Keratinocyte (primary cell): Measurements from ENCODE around the gene CIB1. TPM values are rescaled to one million over a fixed set of nuclear protein-coding genes. Genes with fewer than 3 reads are reported as not detected.
"Not testable (repeated sequence)": the region's sequence is repeated elsewhere in the genome, so short reads cannot be mapped to it uniquely, and the experiment has no call there.

Experiments used
- DNase-seq: peaks from one replicate; pipeline ENCODE4 v3.0.0-alpha.2; 2011; ENCODE audit warnings: low read depth, missing footprints, low spot score
- FAIRE-seq: peaks from 2 replicates; lab custom pipeline; 2011; peaks lifted over from hg19 to GRCh38; lab: Jason Lieb, UNC
- H2AFZ ChIP-seq: 2 replicates; pipeline ENCODE4 v1.6.0; 2012; ENCODE audit warnings: low read length, control low read depth, inconsistent platforms; ENCODE audit not compliant: control insufficient read depth
- H3K27ac ChIP-seq: 2 replicates; pipeline ENCODE4 v1.5.1; 2011; ENCODE audit warnings: low read length; ENCODE audit not compliant: control insufficient read depth, insufficient read depth
- H3K27me3 ChIP-seq: 3 replicates; pipeline ENCODE4 v1.6.0; 2011; ENCODE audit warnings: low read length; ENCODE audit not compliant: control insufficient read depth, insufficient read depth; ENCODE audit errors: extremely low read depth
- H3K36me3 ChIP-seq, 2 experiments: 2 replicates in 1 of 2; 3 replicates in 1 of 2; pipeline ENCODE4 v1.5.1; 2011; ENCODE audit warnings: low read length in 2 of 2, mild to moderate bottlenecking in 1 of 2; ENCODE audit not compliant: control insufficient read depth in 2 of 2, insufficient read depth in 2 of 2; ENCODE audit errors: extremely low read depth in 1 of 2
- H3K4me1 ChIP-seq: 3 replicates; pipeline ENCODE4 v1.5.1; 2011; ENCODE audit warnings: low read length; ENCODE audit not compliant: control insufficient read depth, insufficient read depth; ENCODE audit errors: extremely low read depth
- H3K4me2 ChIP-seq: 3 replicates; pipeline ENCODE4 v1.6.0; 2011; ENCODE audit warnings: low read depth, low read length; ENCODE audit not compliant: control insufficient read depth, insufficient read depth; ENCODE audit errors: extremely low read depth
- H3K4me3 ChIP-seq, 3 experiments: fragments of 200-600 bp in 1 of 3; sonication (generic) in 1 of 3; 2 replicates in 2 of 3; 3 replicates in 1 of 3; pipeline ENCODE4 v1.5.1; 2011 to 2016; ENCODE audit warnings: low read length in 3 of 3, mild to moderate bottlenecking in 3 of 3, control low read depth in 2 of 3, inconsistent platforms in 1 of 3, low read depth in 1 of 3, mixed read lengths in 1 of 3, mixed run types in 1 of 3, moderate library complexity in 1 of 3; ENCODE audit not compliant: control insufficient read depth in 2 of 3, insufficient read depth in 2 of 3; ENCODE audit errors: extremely low read depth in 1 of 3
- H3K79me2 ChIP-seq: 2 replicates; pipeline ENCODE4 v1.6.0; 2012; ENCODE audit warnings: low read length; ENCODE audit not compliant: control insufficient read depth, insufficient read depth
- H3K9ac ChIP-seq: 3 replicates; pipeline ENCODE4 v1.6.0; 2011; ENCODE audit warnings: low read length; ENCODE audit not compliant: control insufficient read depth, insufficient read depth; ENCODE audit errors: extremely low read depth
- H3K9me1 ChIP-seq: 3 replicates; pipeline ENCODE4 v1.6.0; 2011; ENCODE audit warnings: low read length; ENCODE audit not compliant: control insufficient read depth, insufficient read depth; ENCODE audit errors: extremely low read depth
- H3K9me3 ChIP-seq: 2 replicates; pipeline ENCODE4 v1.5.1; 2012; ENCODE audit warnings: low read depth, low read length; ENCODE audit not compliant: control insufficient read depth
- H4K20me1 ChIP-seq: 3 replicates; pipeline ENCODE4 v1.6.0; 2011; ENCODE audit warnings: low read length; ENCODE audit not compliant: control insufficient read depth, insufficient read depth; ENCODE audit errors: extremely low read depth
- EZH2 ChIP-seq: IDR thresholded peaks from one replicate; pipeline ENCODE4 v1.6.1; 2012; ENCODE audit warnings: inconsistent platforms, mild to moderate bottlenecking, low read length, moderate library complexity
- dilution Hi-C: fragments of 300-500 bp; cut with MboI; formaldehyde crosslinking; loops from one replicate; pipeline ENCODE4 v1.7.0; 2020; ENCODE audit warnings: low sequenced_read_pairs; ENCODE audit not compliant: extremely low pct_ligation_motif_present
- polyA plus RNA-seq, 5 experiments: library from polyadenylated mRNA; depleted of rRNA in 3 of 5; stranded (reverse) in 3 of 5; stranded (forward) in 1 of 5; unstranded in 1 of 5; fragments of >200 nt; gene quantifications; 1 replicate in 1 of 5; 2 replicates in 3 of 5; 3 replicates in 1 of 5; pipeline versions ENCODE4 v1.2.1 to v1.2.3, GENCODE V29; 2011 to 2012; ENCODE audit warnings: missing spikeins in 2 of 5, low read depth in 1 of 5, low replicate concordance in 1 of 5
- TF ChIP-seq, protein P1 (sequence below), 3 experiments: IDR thresholded peaks in 1 of 3; conservative IDR thresholded peaks in 1 of 3; optimal IDR thresholded peaks in 1 of 3; 2 replicates in 2 of 3; 3 replicates in 1 of 3; pipeline versions ENCODE3 to v1.5.1; 2011; ENCODE audit warnings: low read length in 3 of 3, mild to moderate bottlenecking in 3 of 3, moderate library complexity in 2 of 3, control low read depth in 1 of 3, inconsistent platforms in 1 of 3; ENCODE audit not compliant: insufficient read depth in 2 of 3; ENCODE audit errors: extremely low read depth in 1 of 3

Gene CIB1
- polyA plus RNA-seq, 1 donor (not counting 4 experiments of a cell fraction or from before 2014, with no cell fraction given): 70.9 TPM

DNA sequence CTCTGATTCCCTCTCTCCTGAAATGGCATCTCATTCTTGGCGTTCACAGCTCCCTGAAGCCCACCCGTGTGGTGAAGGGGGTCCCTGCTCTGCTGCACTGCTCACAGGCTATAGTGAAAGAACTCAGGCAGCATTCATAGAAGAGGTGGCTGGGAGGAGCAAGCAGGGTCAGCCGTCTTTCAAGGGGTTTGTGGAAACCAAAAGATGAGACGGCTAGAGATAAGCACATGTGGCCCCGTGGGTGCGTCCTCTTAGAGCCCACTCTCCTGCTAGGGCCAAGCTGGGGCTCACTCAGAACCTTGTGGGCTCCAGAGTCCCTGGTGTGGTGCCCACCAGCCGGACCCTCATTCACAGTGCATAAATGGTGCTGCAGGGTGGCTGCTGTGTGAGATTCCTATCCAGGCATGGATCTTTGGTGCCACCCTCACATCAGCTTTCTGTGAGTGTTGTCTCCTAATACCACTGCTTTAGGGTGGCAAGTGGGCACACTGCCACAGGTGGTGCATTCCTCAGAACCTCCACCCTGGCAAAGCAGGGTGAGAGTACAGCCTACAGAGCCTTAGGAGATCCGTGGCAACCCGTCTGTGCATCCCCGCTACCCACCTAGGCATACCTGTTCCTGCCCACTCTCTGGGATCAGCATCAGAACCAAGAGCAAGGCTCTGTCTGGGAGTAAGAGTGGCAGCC, 43.8 kb downstream of the CIB1 start:
- Histone ChIP-seq H3K4me1 (peaks cover 60% of the 10 kb centered on the region), H3K4me3 (no peak overlapping the region), H2AFZ (no peak overlapping the region), H3K79me2 (peaks cover 56% of the 10 kb centered on the region), H3K9ac (peak overlapping the region; percentile 67), H3K9me3 (no peaks in the 10 kb centered on the region), H3K9me1 (peaks cover 2% of the 10 kb centered on the region), H3K36me3 (no peaks in the 10 kb centered on the region), H3K27ac (peak overlapping the region; percentile 86), H3K27me3 (no peaks in the 10 kb centered on the region), H4K20me1 (no peaks in the 10 kb centered on the region), H3K4me2 (peak overlapping the region; percentile 81)
- no peak for TF ChIP-seq EZH2
- TF ChIP-seq, protein P1, sequence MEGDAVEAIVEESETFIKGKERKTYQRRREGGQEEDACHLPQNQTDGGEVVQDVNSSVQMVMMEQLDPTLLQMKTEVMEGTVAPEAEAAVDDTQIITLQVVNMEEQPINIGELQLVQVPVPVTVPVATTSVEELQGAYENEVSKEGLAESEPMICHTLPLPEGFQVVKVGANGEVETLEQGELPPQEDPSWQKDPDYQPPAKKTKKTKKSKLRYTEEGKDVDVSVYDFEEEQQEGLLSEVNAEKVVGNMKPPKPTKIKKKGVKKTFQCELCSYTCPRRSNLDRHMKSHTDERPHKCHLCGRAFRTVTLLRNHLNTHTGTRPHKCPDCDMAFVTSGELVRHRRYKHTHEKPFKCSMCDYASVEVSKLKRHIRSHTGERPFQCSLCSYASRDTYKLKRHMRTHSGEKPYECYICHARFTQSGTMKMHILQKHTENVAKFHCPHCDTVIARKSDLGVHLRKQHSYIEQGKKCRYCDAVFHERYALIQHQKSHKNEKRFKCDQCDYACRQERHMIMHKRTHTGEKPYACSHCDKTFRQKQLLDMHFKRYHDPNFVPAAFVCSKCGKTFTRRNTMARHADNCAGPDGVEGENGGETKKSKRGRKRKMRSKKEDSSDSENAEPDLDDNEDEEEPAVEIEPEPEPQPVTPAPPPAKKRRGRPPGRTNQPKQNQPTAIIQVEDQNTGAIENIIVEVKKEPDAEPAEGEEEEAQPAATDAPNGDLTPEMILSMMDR (optimal IDR thresholded peaks at IDR 0.05 in 1 of 3, IDR thresholded peaks at IDR 0.05 in 1 of 3, conservative IDR thresholded peaks at IDR 0.05 in 1 of 3; ENCODE audit: extremely low read depth in 1 of 3, insufficient read depth in 2 of 3, low read length in 3 of 3): no peak
- FAIRE-seq (no peak), DNase-seq (no peak)
- dilution Hi-C loops: no loop called here

DNA sequence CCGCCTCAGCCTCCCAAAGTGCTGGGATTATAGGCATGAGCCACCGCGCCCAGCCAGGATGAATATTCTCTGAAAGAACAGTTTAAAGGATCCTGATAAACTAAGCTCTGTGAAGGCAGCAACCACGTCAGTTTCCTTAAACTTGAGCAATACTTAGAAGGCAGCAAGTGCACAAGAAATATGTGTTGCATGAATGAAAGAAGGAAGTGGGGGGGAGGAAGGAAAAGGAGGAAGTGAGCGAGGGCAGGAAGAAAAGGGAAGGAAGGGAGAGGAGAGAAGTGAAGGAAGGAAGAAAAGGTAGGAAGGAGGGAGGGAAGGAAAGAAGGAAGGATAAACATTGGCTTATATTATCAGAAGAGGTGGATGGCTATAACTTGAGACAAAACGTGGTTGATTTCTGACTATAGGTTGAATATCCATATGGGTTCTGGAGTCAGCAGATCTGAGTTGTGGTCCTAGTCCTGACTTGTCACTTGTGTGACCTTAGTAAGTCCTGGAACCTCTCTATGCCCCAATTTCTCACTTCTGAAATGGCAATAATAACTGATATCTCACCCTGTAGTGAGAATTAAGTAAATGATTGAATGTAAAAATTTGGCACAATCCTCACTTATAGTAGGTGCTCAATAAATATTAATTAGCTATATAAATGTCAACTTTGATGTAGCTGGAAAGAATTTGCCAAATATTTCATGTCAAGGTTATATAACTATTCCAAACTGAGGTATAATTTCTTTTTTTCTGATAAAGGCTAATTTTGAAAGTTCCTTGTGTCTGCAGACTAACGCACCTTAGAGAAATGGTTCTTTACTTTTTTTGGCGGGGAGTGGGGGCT, 44.6 kb downstream of the CIB1 start:
- H3K4me2 ChIP-seq: peak overlapping the region; percentile 81
- TF ChIP-seq EZH2: no peak
- TF ChIP-seq, protein P1 (optimal IDR thresholded peaks at IDR 0.05 in 1 of 3, IDR thresholded peaks at IDR 0.05 in 1 of 3, conservative IDR thresholded peaks at IDR 0.05 in 1 of 3; ENCODE audit: extremely low read depth in 1 of 3, insufficient read depth in 2 of 3, low read length in 3 of 3): no peak
- dilution Hi-C loops: no loop called here
- H3K9me1 ChIP-seq: peaks cover 2% of the 10 kb centered on the region
- H3K4me1 ChIP-seq: peaks cover 64% of the 10 kb centered on the region
- FAIRE-seq: no peak
- H2AFZ ChIP-seq: no peak overlapping the region
- H3K27me3 ChIP-seq: no peaks in the 10 kb centered on the region
- no peak overlapping the region for H3K4me3 ChIP-seq
- peak overlapping the region; percentile 8 for H3K9ac ChIP-seq
- no peaks in the 10 kb centered on the region for H3K36me3 ChIP-seq
- no peaks in the 10 kb centered on the region for H3K9me3 ChIP-seq
- no peaks in the 10 kb centered on the region for H4K20me1 ChIP-seq
- peak overlapping the region; percentile 86 for H3K27ac ChIP-seq
- no peak for DNase-seq
- peaks cover 57% of the 10 kb centered on the region for H3K79me2 ChIP-seq

DNA sequence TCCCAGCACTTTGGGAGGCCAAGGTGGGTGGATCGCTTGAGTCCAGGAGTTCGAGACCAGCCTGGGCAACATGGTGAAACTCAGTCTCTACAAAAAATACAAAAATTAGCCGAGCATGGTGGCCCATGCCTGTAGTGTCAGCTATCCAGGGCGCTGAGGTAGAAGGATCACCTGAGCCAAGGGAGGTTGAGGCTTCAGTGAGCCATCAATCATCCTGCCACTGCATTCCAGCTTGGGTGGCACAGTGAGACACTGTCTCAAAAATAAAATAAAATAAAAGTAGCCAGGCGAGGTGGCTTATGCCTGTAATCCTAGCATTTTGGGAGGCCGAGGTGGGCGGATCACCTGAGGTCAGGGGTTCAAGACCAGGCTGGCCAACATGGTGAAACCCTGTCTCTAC, 45.7 kb downstream of the CIB1 start:
- FAIRE-seq, DNase-seq, H3K27ac ChIP-seq, H3K9me1 ChIP-seq, H3K9ac ChIP-seq, dilution Hi-C loops, H3K36me3 ChIP-seq, H3K4me2 ChIP-seq, H3K27me3 ChIP-seq, H2AFZ ChIP-seq, H4K20me1 ChIP-seq, H3K9me3 ChIP-seq, H3K4me3 ChIP-seq: not testable (repeated sequence)
- H3K79me2 ChIP-seq: peaks cover 46% of the 10 kb centered on the region
- peaks cover 64% of the 10 kb centered on the region for H3K4me1 ChIP-seq
